ENCODE results near the gene STX3. TPM values are rescaled to one million over a fixed set of nuclear protein-coding genes. Genes with fewer than 3 reads are reported as not detected.

Gene STX3
- total and polyA plus RNA-seq, 2 of the 8 experiments (the other 6 are each of a cell fraction or from before 2014, with no cell fraction given): 50.5 to 56.1 TPM

- Histone ChIP-seq H3K36me3 (ENCODE audit: control insufficient read depth in 2 of 4, insufficient read depth in 4 of 4, low read length in 3 of 4) (no peaks in the 10 kb centered on the region), H3K4ac (replicated peaks; ENCODE audit: insufficient read length, low read depth, low read length) (no peak overlapping the region), H3K79me2 (ENCODE audit: control insufficient read depth in 1 of 2, insufficient read depth in 2 of 2, low read length in 2 of 2) (peaks cover 19 to 88% of the 10 kb centered on the region in 2 experiments), H3K9me3 (ENCODE audit: insufficient read depth in 2 of 2, low read depth in 1 of 2, low read length in 1 of 2) (no peaks in the 10 kb centered on the region), H2BK5ac (ENCODE audit: low read depth, low read length) (no peak overlapping the region), H3K18ac (ENCODE audit: extremely low read depth, low read length) (no peak overlapping the region), H4K5ac (ENCODE audit: insufficient read length, low read depth, low read length) (no peak overlapping the region), H2BK120ac (replicated peaks; ENCODE audit: low read depth, low read length) (no peak overlapping the region), H4K20me1 (replicated peaks in 1 of 2; ENCODE audit: control insufficient read depth in 1 of 2, insufficient read depth in 2 of 2, low read length in 2 of 2) (peaks cover 17 to 27% of the 10 kb centered on the region in 2 experiments), H2AK5ac (ENCODE audit: low read depth, low read length) (no peak overlapping the region), H3K4me1 (replicated peaks in 1 of 4; ENCODE audit: control insufficient read depth in 3 of 4, insufficient read depth in 4 of 4, low read length in 3 of 4) (no peaks in the 10 kb centered on the region), H4K91ac (replicated peaks; ENCODE audit: insufficient read length, low read length) (no peak overlapping the region), H2AFZ (ENCODE audit: low read length) (no peak overlapping the region), H3K4me3 (ENCODE audit: extremely low read depth in 1 of 4, insufficient read depth in 2 of 4, low read depth in 3 of 4, low read length in 4 of 4) (no peak overlapping the region), H2BK20ac (ENCODE audit: low read length) (no peak overlapping the region), H4K8ac (ENCODE audit: extremely low read depth, insufficient read depth, low read length) (no peak overlapping the region), H2BK15ac (ENCODE audit: low read length) (no peak overlapping the region), H3K23me2 (ENCODE audit: low read depth, low read length) (peaks cover 7% of the 10 kb centered on the region; the same call in 1 of the 2 replicates), H3K79me1 (ENCODE audit: low read depth, low read length) (peaks cover 19% of the 10 kb centered on the region), H3K56ac (replicated peaks; ENCODE audit: insufficient read length, low read depth, low read length) (no peak overlapping the region), H3K23ac (ENCODE audit: insufficient read length) (no peak overlapping the region), H2BK12ac (ENCODE audit: low read depth, low read length) (no peak overlapping the region), H3K27me3 (replicated peaks in 1 of 4; ENCODE audit: control insufficient read depth in 3 of 4, extremely low read depth in 1 of 4, insufficient read depth in 3 of 4, low read length in 3 of 4) (no peaks in the 10 kb centered on the region), H3K27ac (ENCODE audit: low read depth, low read length) (no peak overlapping the region), H3K9ac (replicated peaks in 1 of 4; ENCODE audit: extremely low read depth in 1 of 4, low read depth in 3 of 4, low read length in 3 of 4) (no peak overlapping the region), H3K4me2 (ENCODE audit: insufficient read depth in 1 of 2, low read depth in 2 of 2, low read length in 2 of 2) (no peak overlapping the region), H3K14ac (ENCODE audit: insufficient read length) (no peak overlapping the region)
- ChIA-PET POLR2A (ENCODE audit: partially characterized antibody) (interaction anchor here (0.5 to 1.1 kb wide), 4 partner anchors 11 to 74 kb away, joined by 3 to 5 read pairs (median 4); partner anchors contain the start of gene STX3), CTCF (ENCODE audit: partially characterized antibody) (interaction anchor here (0.7 to 4.8 kb wide), 4 partner anchors 12 to 35 kb away, joined by 3 to 36 read pairs (median 3); partner anchors contain the start of gene STX3)
- DNase-seq (ENCODE audit: low read depth in 1 of 2, low spot score in 2 of 2) (no peak), FAIRE-seq (no peak)
- no peak for TF ChIP-seq ZNF274 (IDR thresholded peaks at IDR 0.05; ENCODE audit: borderline replicate concordance, extremely low read depth, low read length)
- TF ChIP-seq POLR2A (IDR thresholded peaks at IDR 0.05; ENCODE audit: control extremely low read depth in 1 of 2, low read depth in 2 of 2, low read length in 2 of 2): no peak
- TF ChIP-seq RAD21 (IDR thresholded peaks at IDR 0.05 in 1 of 2, conservative IDR thresholded peaks at IDR 0.05 in 1 of 2; ENCODE audit: low read depth in 2 of 2, low read length in 2 of 2): no peak
- TF ChIP-seq NRF1 (IDR thresholded peaks at IDR 0.05; ENCODE audit: low read depth, low read length): no peak
- TF ChIP-seq TEAD4 (IDR thresholded peaks at IDR 0.05; ENCODE audit: low read depth, low read length): no peak
- TF ChIP-seq NANOG (IDR thresholded peaks at IDR 0.05; ENCODE audit: insufficient read depth, low read depth, low read length, poor library complexity, severe bottlenecking): no peak
- no peak for TF ChIP-seq POLR2AphosphoS5 (IDR thresholded peaks at IDR 0.05; ENCODE audit: low read depth, low read length)
- no peak for TF ChIP-seq JUN (IDR thresholded peaks at IDR 0.05; ENCODE audit: low read depth, low read length)
- TF ChIP-seq CEBPB (IDR thresholded peaks at IDR 0.05; ENCODE audit: low read depth, low read length): no peak
- 82% methylated on average over 6 of the region's 6 CpGs; no CpG with 5 or more reads in 1 of the 2 experiments for WGBS, 2 experiments (ENCODE audit: extremely low coverage in 1 of 2, insufficient coverage in 1 of 2, insufficient read length in 1 of 2, insufficient replicate concordance in 2 of 2, low coverage in 1 of 2, low lambda C conversion rate in 2 of 2, missing lambda C conversion rate in 1 of 2)
These were observed 11.5 kb downstream of the STX3 start for GRCh38 chr11:59766542-59767224.

Data from H1 (cell line).